Stimulated activated CD4-positive, alpha-beta T cell treated with anti-CD3 and anti-CD28 coated beads, Interleukin-4, amount 100 ng/mL, for 1 hour (primary cell): ENCODE data around the gene CD83.
"Not testable (repeated sequence)": the region's sequence is repeated elsewhere in the genome, so short reads cannot be mapped to it uniquely, and the experiment has no call there.

ENCODE experiments used
- DNase-seq: peaks from one replicate; pipeline ENCODE4 v3.0.0-alpha.2; 2020

The CD83 gene

DNA sequence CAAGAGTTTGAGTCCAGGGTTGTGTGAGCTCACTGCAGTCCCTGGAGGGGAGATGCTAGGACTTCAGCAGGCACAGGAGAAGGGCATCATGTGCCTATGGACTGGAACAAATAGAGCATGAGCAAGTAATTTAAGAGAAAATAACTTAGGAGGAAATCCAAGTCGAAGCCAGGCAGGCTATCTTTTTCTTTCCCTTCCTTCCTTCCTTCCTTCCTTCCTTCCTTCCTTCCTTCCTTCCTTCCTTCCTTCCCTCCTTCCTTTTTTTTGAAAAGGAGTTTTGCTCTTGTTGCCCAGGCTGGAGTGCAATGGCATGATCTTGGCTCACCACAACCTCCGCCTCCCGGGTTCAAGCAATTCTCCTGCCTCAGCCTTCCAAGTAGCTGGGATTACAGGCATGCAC lies 33.7 kb downstream of the CD83 start:
- DNase-seq = not testable (repeated sequence)

GRCh38 chr6:14151773-14152172 lies 34.2 kb downstream of the CD83 start:
- no peak for DNase-seq

DNA sequence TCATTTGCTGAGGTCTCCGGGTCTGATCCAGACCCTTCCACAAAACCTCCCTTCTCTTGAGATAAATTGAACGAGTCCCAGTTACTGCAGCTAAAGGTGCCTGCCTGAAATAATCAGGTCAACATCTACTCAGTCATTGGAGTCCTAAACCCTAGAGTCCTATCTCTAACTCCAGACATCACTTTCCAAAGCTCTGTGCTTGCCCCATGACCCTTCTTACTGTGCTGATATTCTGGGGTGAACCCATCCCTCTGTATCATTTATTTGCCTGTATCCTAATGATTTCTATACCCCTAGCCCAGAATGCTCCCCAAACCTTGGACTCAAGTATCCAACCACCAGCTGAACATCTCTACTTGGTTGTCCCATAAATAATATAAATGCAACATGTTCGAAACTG lies 35.7 kb downstream of the CD83 start:
- DNase-seq = no peak

GRCh38 chr6:14159090-14159489 lies 41.5 kb downstream of the CD83 start:
- no peak for DNase-seq

DNA sequence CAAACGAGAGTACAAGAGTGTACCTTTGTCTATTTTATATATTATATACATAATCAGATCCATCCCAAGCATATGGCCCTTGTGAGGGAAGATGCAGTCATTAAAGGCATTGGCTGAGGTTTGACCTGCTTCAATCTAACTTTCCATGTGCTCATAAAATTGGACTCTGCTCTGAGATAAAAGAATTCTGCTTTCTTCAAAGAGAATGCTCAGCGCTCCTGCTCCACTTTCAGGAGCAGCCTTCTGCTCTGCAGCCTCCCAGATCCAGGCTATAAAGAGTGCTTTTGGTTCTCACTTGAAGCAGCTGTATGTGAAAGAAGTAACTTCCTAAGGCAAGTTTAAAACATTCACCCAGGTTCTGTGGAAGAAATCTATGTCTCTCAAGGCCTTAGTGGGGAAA lies 45.3 kb downstream of the CD83 start:
- no peak for DNase-seq

- no peak for DNase-seq
Measured at GRCh38 chr6:14165091-14165490, 47.5 kb downstream of the CD83 start.

GRCh38 chr6:14166839-14167238 lies 49.3 kb downstream of the CD83 start:
- no peak for DNase-seq

GRCh38 chr6:14170128-14170527 lies 52.6 kb downstream of the CD83 start:
- no peak for DNase-seq

DNA sequence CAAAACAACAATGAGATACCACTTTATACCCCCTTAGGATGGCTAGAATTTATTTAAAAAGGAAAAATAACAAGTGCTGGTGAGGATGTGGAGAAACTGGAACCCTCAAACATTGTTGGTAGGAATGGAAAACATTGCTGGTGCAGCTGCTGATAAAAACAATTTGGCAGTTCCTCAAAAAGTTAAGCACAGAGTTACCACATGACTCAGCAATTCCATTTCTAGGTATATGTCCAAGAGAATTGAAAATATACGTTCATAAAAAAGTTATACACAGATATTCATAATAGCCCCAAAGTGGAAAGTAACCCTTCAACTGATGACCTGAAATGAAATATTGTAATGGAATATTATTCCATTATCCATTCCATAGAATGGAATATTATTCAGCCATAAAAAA lies 55.0 kb downstream of the CD83 start:
- DNase-seq = no peak

GRCh38 chr6:14174226-14174625 lies 56.7 kb downstream of the CD83 start:
- DNase-seq = no peak

GRCh38 chr6:14174996-14175395 lies 57.4 kb downstream of the CD83 start:
- DNase-seq = no peak

GRCh38 chr6:14176429-14176828 lies 58.9 kb downstream of the CD83 start:
- DNase-seq = no peak

DNA sequence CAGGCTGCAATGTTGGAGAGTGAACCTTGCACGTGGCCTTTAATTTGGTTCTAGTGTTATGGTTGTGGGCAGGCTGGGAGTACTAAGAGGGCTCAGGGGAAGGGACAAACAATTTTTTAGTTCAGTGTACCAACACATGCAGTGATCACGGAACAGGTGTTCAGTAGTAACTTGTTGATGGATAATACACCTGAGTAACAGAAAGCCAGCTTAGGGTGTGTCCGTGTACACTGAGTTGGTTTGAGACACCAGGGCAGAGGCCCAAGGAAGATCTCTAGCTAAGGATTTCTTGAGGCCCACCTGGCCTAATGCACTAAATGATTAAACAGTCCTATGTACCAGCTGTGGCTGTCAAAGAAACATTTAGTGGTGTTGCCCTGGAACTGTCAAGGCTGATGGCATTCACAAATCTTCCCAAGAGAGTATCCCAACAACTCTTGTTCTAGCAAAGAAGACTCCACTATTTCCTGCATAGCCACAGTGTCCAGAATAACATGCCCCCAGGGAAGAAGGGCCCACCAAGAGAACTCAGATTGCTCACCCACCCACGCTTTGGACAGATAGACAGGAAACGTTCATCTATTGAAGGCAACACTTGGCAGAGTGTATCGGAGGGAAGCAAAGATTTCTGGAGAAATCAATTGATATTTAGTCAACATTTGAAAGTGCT lies 60.0 kb downstream of the CD83 start:
- DNase-seq = no peak

- no peak for DNase-seq
Measured at GRCh38 chr6:14178083-14178445, 60.5 kb downstream of the CD83 start.

DNA sequence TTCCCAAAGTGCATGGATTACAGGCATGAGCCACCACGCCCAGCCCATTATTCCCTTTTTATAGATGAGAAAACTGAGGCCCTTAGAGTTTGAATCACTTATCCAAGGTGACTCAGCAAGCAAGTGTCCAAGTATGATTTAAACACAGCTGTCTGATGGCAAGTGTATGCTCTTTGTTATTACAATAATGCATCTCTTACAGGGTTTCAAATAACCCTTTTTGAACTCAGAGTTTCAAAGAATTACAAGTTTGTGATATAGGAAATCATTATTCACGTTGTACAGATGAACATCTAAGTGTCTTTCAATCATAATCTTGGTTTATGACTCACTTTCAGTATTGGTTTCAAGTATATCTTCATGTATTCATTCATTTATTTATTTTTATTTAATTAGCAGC lies 63.0 kb downstream of the CD83 start:
- DNase-seq = no peak

DNA sequence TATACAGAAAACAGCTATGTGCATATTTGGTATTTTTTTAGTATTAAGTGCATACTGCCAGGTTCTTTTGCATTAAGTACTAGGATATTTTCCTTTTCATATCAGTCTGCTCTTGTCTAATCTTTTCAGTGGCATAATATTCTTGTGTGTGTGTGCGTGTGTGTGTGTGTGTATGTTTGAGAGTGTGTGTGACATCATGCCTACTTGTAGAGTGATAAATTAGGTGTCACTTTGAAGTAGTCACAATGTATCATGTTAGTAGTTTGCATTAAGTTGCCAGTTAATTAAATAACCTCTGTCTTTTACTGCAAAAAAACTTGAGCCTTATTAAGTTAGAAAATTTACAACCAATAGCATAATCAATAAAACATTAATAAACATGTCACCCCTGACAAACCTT lies 65.3 kb downstream of the CD83 start:
- DNase-seq = no peak
